A549 treated with dexamethasone at 1 μM for 4 hours (cell line): ENCODE results near the gene ULK2. TPM values are rescaled to one million over a fixed set of nuclear protein-coding genes. Genes with fewer than 3 reads are reported as not detected.

Experiments used
- total RNA-seq: library from RNA; stranded (reverse); fragments of 200-300 nt; extraction: Qiagen RNA extraction; gene quantifications from 5 replicates; pipeline ENCODE4 v1.2.3, GENCODE V29; 2022

The ULK2 gene
- total RNA-seq: 11.3 to 18.8 TPM (median 17.4 TPM) in 5 replicates

GRCh38 chr17:19867329-19868078 is at the start of gene ULK2:
Gene ULK2, minus strand, starts transcription at chr17:19867936. Its CDS starts 519 bp downstream, at chr17:19867417.

GRCh38 chr17:19747829-19748806 is 119.6 kb downstream of the ULK2 start, which contains the start of gene ALDH3A1:
Gene ALDH3A1, minus strand, starts transcription at chr17:19748298. Its CDS starts 3,169 bp downstream, at chr17:19745129.

Other genes starting within 250 kb of the ULK2 start
- 146 to 202 TPM (median 177 TPM) in 5 replicates for gene ALDH3A2, start 219.2 kb downstream of the ULK2 start, total RNA-seq
- gene SLC47A2, start 151.4 kb downstream of the ULK2 start, total RNA-seq: 0.04 to 0.13 TPM (median 0.07 TPM) in 5 replicates
- 804 to 1,194 TPM (median 832 TPM) in 5 replicates for gene ALDH3A1, start 119.6 kb downstream of the ULK2 start, total RNA-seq
- 18.1 to 29.7 TPM (median 25.0 TPM) in 5 replicates for gene AKAP10, start 109.9 kb upstream of the ULK2 start, total RNA-seq
- 48.9 to 58.4 TPM (median 53.8 TPM) in 5 replicates for gene SPECC1, start 141.4 kb upstream of the ULK2 start, total RNA-seq